Endothelial cell (in vitro differentiated cells): Measurements from ENCODE around the gene ZBTB37. TPM values are rescaled to one million over a fixed set of nuclear protein-coding genes. Genes with fewer than 3 reads are reported as not detected.
A peak's percentile ranks its signal among the peaks of the same experiment; 100 is the strongest.
"Not testable (repeated sequence)": the region's sequence is repeated elsewhere in the genome, so short reads cannot be mapped to it uniquely, and the experiment has no call there.

Experiments
- DNase-seq: peaks from one replicate; pipeline ENCODE4 v3.0.0; 2021; ENCODE audit warnings: low spot score
- H3K27ac Mint-ChIP-seq: one replicate; pipeline ENCODE4 v1.8.0; 2021; ENCODE audit warnings: mixed read lengths, inconsistent platforms; ENCODE audit not compliant: unreplicated experiment
- H3K27me3 Mint-ChIP-seq: one replicate; pipeline ENCODE4 v1.8.0; 2021; ENCODE audit warnings: mild to moderate bottlenecking, moderate library complexity, mixed read lengths, inconsistent platforms; ENCODE audit not compliant: unreplicated experiment
- H3K36me3 Mint-ChIP-seq: one replicate; pipeline ENCODE4 v1.8.0; 2021; ENCODE audit warnings: mild to moderate bottlenecking, low read depth, mixed read lengths, inconsistent platforms; ENCODE audit not compliant: unreplicated experiment
- H3K4me1 Mint-ChIP-seq: one replicate; pipeline ENCODE4 v1.8.0; 2021; ENCODE audit warnings: mild to moderate bottlenecking, mixed read lengths, inconsistent platforms; ENCODE audit not compliant: unreplicated experiment
- H3K4me3 Mint-ChIP-seq: one replicate; pipeline ENCODE4 v1.8.0; 2021; ENCODE audit warnings: mild to moderate bottlenecking, mixed read lengths, inconsistent platforms; ENCODE audit not compliant: unreplicated experiment
- H3K9me3 Mint-ChIP-seq: one replicate; pipeline ENCODE4 v1.8.0; 2021; ENCODE audit warnings: mixed read lengths, inconsistent platforms; ENCODE audit not compliant: unreplicated experiment
- CTCF ChIP-seq: fragments of 200-600 bp; sonication (generic); IDR thresholded peaks from one replicate; pipeline ENCODE4 v1.5.0; 2021; ENCODE audit warnings: antibody characterized with exemption; ENCODE audit not compliant: unreplicated experiment
- total RNA-seq: library from RNA; stranded (reverse); fragmentation: NEBNext Ultra II Directional; extraction: Animal tissue kit (Norgen Biotek cat#: 25700); gene quantifications from one replicate; pipeline ENCODE4 v1.2.1, GENCODE V29; 2021; ENCODE audit not compliant: unreplicated experiment

Gene ZBTB37
- total RNA-seq, 1 donor from 2014 or later = 10.1 TPM

GRCh38 chr1:173878251-173878650, 10.1 kb downstream of the ZBTB37 start:
- no peak for TF ChIP-seq CTCF
- no peak for DNase-seq
- Mint-ChIP-seq H3K27me3 (peaks cover 3% of the 10 kb centered on the region), H3K27ac (peak overlapping the region; percentile 84), H3K36me3 (no peaks in the 10 kb centered on the region), H3K4me1 (peaks cover 18% of the 10 kb centered on the region), H3K9me3 (no peaks in the 10 kb centered on the region), H3K4me3 (peak overlapping the region; percentile 4)

GRCh38 chr1:173881117-173881516, 12.9 kb downstream of the ZBTB37 start:
- not testable (repeated sequence) for H3K27ac Mint-ChIP-seq, H3K9me3 Mint-ChIP-seq, H3K27me3 Mint-ChIP-seq, H3K4me3 Mint-ChIP-seq, H3K36me3 Mint-ChIP-seq, DNase-seq
- peaks cover 18% of the 10 kb centered on the region for H3K4me1 Mint-ChIP-seq

- H3K36me3 Mint-ChIP-seq = peaks cover 6% of the 10 kb centered on the region
- H3K4me3 Mint-ChIP-seq = no peak overlapping the region
- no peak overlapping the region for H3K27ac Mint-ChIP-seq
- H3K27me3 Mint-ChIP-seq = no peaks in the 10 kb centered on the region
- peaks cover 7% of the 10 kb centered on the region for H3K4me1 Mint-ChIP-seq
- DNase-seq = no peak
- H3K9me3 Mint-ChIP-seq = no peaks in the 10 kb centered on the region
- no peak for TF ChIP-seq CTCF
These were observed 16.5 kb downstream of the ZBTB37 start for GRCh38 chr1:173884701-173885100.

GRCh38 chr1:173886746-173887611, 18.8 kb downstream of the ZBTB37 start:
- TF ChIP-seq CTCF = no peak
- DNase-seq = no peak
- no peaks in the 10 kb centered on the region for H3K9me3 Mint-ChIP-seq
- H3K4me1 Mint-ChIP-seq = peaks cover 5% of the 10 kb centered on the region
- peaks cover 6% of the 10 kb centered on the region for H3K36me3 Mint-ChIP-seq
- H3K4me3 Mint-ChIP-seq = no peak overlapping the region
- no peak overlapping the region for H3K27ac Mint-ChIP-seq
- H3K27me3 Mint-ChIP-seq = no peaks in the 10 kb centered on the region

- Mint-ChIP-seq H3K27me3 (no peaks in the 10 kb centered on the region), H3K9me3 (no peaks in the 10 kb centered on the region), H3K27ac (no peak overlapping the region), H3K4me1 (peaks cover 5% of the 10 kb centered on the region), H3K4me3 (no peak overlapping the region), H3K36me3 (peaks cover 6% of the 10 kb centered on the region)
- no peak for TF ChIP-seq CTCF
- no peak for DNase-seq
These were observed 19.4 kb downstream of the ZBTB37 start for GRCh38 chr1:173887627-173888026.
